ENCODE data around the gene INSYN1. TPM values are rescaled to one million over a fixed set of nuclear protein-coding genes. Genes with fewer than 3 reads are reported as not detected.

The INSYN1 gene
- total and polyA plus RNA-seq, 10 of the 15 experiments (the other 5 are each of a cell fraction or from before 2014, with no cell fraction given): not detected

DNA sequence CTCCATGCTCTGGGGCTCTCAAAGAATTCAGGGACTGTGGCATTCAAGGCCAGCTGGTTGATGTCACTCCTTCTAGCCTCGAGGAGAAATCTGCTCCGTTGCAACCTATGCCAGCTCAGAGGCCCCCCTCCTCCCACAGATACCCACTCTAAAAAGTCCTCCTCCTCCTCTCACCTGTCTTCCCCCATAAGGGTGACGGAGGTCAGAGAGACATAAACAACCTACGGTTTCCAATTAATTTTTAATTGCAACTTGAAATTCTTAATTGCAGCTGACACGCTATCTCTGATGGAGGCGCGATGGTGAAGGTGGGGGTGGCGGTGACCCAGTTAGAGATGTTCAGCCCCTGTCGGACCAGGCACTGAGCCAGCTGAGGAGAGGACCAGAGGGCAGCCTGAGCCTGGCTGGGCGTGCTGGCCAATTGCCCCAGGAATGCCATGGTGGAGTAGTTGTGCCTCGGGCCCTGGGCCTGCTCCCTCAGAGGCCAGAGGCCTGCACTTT is 43.2 kb upstream of the INSYN1 start:
- RAD21 ChIA-PET (ENCODE audit: unreplicated experiment): no interaction called here
- ATAC-seq (no peak), DNase-seq (ENCODE audit: low read depth, low spot score) (no peak), FAIRE-seq (no peak)
- BruUV-seq (replicated peaks): no TSS peak
- intact Hi-C loops (cut with micrococcal nuclease; ENCODE audit: unreplicated experiment) (no loop called here), in situ Hi-C loops (cut with MboI) (no loop called here)
- no peak overlapping the region for H3K4me2 ChIP-seq (ENCODE audit: control insufficient read depth, insufficient read depth)
- H3K36me3 ChIP-seq (ENCODE audit: control insufficient read depth in 2 of 2, insufficient read depth in 2 of 2, low read length in 1 of 2): no peaks in the 10 kb centered on the region
- H3K4me3 ChIP-seq: no peak overlapping the region
- 31% methylated on average over 11 of the region's 11 CpGs for WGBS (ENCODE audit: insufficient coverage, insufficient replicate concordance, low lambda C conversion rate, missing lambda C conversion rate)
- SMC1A ChIA-PET (ENCODE audit: uncharacterized antibody, unreplicated experiment): no interaction called here
- TF ChIP-seq ZNF622 (IDR thresholded peaks at IDR 0.05): no peak
- no peak for TF ChIP-seq RFX5 (IDR thresholded peaks at IDR 0.05; ENCODE audit: low read depth, low read length)
- TF ChIP-seq, protein P1, sequence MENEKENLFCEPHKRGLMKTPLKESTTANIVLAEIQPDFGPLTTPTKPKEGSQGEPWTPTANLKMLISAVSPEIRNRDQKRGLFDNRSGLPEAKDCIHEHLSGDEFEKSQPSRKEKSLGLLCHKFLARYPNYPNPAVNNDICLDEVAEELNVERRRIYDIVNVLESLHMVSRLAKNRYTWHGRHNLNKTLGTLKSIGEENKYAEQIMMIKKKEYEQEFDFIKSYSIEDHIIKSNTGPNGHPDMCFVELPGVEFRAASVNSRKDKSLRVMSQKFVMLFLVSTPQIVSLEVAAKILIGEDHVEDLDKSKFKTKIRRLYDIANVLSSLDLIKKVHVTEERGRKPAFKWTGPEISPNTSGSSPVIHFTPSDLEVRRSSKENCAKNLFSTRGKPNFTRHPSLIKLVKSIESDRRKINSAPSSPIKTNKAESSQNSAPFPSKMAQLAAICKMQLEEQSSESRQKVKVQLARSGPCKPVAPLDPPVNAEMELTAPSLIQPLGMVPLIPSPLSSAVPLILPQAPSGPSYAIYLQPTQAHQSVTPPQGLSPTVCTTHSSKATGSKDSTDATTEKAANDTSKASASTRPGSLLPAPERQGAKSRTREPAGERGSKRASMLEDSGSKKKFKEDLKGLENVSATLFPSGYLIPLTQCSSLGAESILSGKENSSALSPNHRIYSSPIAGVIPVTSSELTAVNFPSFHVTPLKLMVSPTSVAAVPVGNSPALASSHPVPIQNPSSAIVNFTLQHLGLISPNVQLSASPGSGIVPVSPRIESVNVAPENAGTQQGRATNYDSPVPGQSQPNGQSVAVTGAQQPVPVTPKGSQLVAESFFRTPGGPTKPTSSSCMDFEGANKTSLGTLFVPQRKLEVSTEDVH (IDR thresholded peaks at IDR 0.05; ENCODE audit: low read depth, partially characterized antibody): no peak
- TF ChIP-seq, protein P2, sequence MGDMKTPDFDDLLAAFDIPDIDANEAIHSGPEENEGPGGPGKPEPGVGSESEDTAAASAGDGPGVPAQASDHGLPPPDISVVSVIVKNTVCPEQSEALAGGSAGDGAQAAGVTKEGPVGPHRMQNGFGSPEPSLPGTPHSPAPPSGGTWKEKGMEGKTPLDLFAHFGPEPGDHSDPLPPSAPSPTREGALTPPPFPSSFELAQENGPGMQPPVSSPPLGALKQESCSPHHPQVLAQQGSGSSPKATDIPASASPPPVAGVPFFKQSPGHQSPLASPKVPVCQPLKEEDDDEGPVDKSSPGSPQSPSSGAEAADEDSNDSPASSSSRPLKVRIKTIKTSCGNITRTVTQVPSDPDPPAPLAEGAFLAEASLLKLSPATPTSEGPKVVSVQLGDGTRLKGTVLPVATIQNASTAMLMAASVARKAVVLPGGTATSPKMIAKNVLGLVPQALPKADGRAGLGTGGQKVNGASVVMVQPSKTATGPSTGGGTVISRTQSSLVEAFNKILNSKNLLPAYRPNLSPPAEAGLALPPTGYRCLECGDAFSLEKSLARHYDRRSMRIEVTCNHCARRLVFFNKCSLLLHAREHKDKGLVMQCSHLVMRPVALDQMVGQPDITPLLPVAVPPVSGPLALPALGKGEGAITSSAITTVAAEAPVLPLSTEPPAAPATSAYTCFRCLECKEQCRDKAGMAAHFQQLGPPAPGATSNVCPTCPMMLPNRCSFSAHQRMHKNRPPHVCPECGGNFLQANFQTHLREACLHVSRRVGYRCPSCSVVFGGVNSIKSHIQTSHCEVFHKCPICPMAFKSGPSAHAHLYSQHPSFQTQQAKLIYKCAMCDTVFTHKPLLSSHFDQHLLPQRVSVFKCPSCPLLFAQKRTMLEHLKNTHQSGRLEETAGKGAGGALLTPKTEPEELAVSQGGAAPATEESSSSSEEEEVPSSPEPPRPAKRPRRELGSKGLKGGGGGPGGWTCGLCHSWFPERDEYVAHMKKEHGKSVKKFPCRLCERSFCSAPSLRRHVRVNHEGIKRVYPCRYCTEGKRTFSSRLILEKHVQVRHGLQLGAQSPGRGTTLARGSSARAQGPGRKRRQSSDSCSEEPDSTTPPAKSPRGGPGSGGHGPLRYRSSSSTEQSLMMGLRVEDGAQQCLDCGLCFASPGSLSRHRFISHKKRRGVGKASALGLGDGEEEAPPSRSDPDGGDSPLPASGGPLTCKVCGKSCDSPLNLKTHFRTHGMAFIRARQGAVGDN (IDR thresholded peaks at IDR 0.05): no peak
- H2AFZ ChIP-seq (ENCODE audit: control insufficient read depth, low read depth, low read length): no peak overlapping the region
- no peak overlapping the region for H3K27ac ChIP-seq (ENCODE audit: control insufficient read depth, insufficient read depth)
- no peak overlapping the region for H3K9ac ChIP-seq (ENCODE audit: control insufficient read depth, insufficient read depth, low read length)
- CTCF ChIA-PET: no interaction called here
- H3K9me3 ChIP-seq (replicated peaks; ENCODE audit: control insufficient read depth, insufficient read depth, low read length): no peaks in the 10 kb centered on the region
- H3K27me3 ChIP-seq (replicated peaks in 1 of 2; ENCODE audit: control insufficient read depth in 2 of 2, insufficient read depth in 2 of 2, low read length in 1 of 2): peaks cover 0 to 4% of the 10 kb centered on the region in 2 experiments; a peak in 1 of 4 replicates
- no peaks in the 10 kb centered on the region for H3K79me2 ChIP-seq (ENCODE audit: control insufficient read depth, insufficient read depth, low read length)
- H4K20me1 ChIP-seq (ENCODE audit: control insufficient read depth, insufficient read depth): no peaks in the 10 kb centered on the region
- POLR2A ChIA-PET: no interaction called here
- H3K4me1 ChIP-seq (ENCODE audit: control insufficient read depth, insufficient read depth, low read length): no peaks in the 10 kb centered on the region

Data from GM12878 (cell line).